Astrocyte (in vitro differentiated cells and primary cell): Measurements from ENCODE around the gene RFX7. TPM values are rescaled to one million over a fixed set of nuclear protein-coding genes. Genes with fewer than 3 reads are reported as not detected.

Source experiments
- DNase-seq: peaks from one replicate; pipeline ENCODE4 v3.0.0-alpha.2; 2010; ENCODE audit warnings: low read depth
- FAIRE-seq: peaks from 2 replicates; lab custom pipeline; 2011; peaks lifted over from hg19 to GRCh38; lab: Jason Lieb, UNC
- H2AFZ ChIP-seq: 2 replicates; pipeline ENCODE4 v1.6.0; 2012; ENCODE audit warnings: low read depth, low read length, inconsistent platforms
- H3K27ac ChIP-seq: 2 replicates; pipeline ENCODE4 v1.5.1; 2011; ENCODE audit warnings: low read depth, low read length, inconsistent platforms
- H3K27me3 ChIP-seq: 2 replicates; pipeline ENCODE4 v1.6.0; 2011; ENCODE audit warnings: low read length, inconsistent platforms; ENCODE audit not compliant: insufficient read depth
- H3K36me3 ChIP-seq: 2 replicates; pipeline ENCODE4 v1.5.1; 2011; ENCODE audit warnings: low read length, inconsistent platforms; ENCODE audit not compliant: insufficient read depth
- H3K4me1 ChIP-seq: 2 replicates; pipeline ENCODE4 v1.5.1; 2011; ENCODE audit warnings: low read length, inconsistent platforms; ENCODE audit not compliant: insufficient read depth
- H3K4me2 ChIP-seq: 2 replicates; pipeline ENCODE4 v1.6.0; 2012; ENCODE audit warnings: low read length, inconsistent platforms
- H3K4me3 ChIP-seq: 2 replicates; pipeline ENCODE4 v1.5.1; 2011; ENCODE audit warnings: low read depth, mild to moderate bottlenecking, low read length, inconsistent platforms; ENCODE audit not compliant: insufficient read depth
- H3K79me2 ChIP-seq: 2 replicates; pipeline ENCODE4 v1.6.0; 2012; ENCODE audit warnings: mild to moderate bottlenecking, low read length, inconsistent platforms; ENCODE audit not compliant: insufficient read depth
- H3K9ac ChIP-seq: 2 replicates; pipeline ENCODE4 v1.6.0; 2012; ENCODE audit warnings: mild to moderate bottlenecking, low read length, inconsistent platforms
- H3K9me3 ChIP-seq: 2 replicates; pipeline ENCODE4 v1.5.1; 2012; ENCODE audit warnings: low read depth, mild to moderate bottlenecking, low read length, inconsistent platforms; ENCODE audit not compliant: insufficient read depth
- H4K20me1 ChIP-seq: 2 replicates; pipeline ENCODE4 v1.6.0; 2012; ENCODE audit warnings: low read length, inconsistent platforms; ENCODE audit not compliant: insufficient read depth
- H3K27ac Mint-ChIP-seq: one replicate; pipeline ENCODE4 v1.8.0; 2021; ENCODE audit warnings: mild to moderate bottlenecking, mixed read lengths; ENCODE audit not compliant: unreplicated experiment
- H3K27me3 Mint-ChIP-seq: one replicate; pipeline ENCODE4 v1.8.0; 2021; ENCODE audit warnings: low read depth, mixed read lengths; ENCODE audit not compliant: unreplicated experiment
- H3K36me3 Mint-ChIP-seq: one replicate; pipeline ENCODE4 v1.8.0; 2021; ENCODE audit warnings: low read depth, mixed read lengths; ENCODE audit not compliant: unreplicated experiment
- H3K4me1 Mint-ChIP-seq: one replicate; pipeline ENCODE4 v1.8.0; 2021; ENCODE audit warnings: low read depth, mixed read lengths; ENCODE audit not compliant: unreplicated experiment
- H3K4me3 Mint-ChIP-seq: one replicate; pipeline ENCODE4 v1.8.0; 2021; ENCODE audit warnings: mild to moderate bottlenecking, moderate library complexity, mixed read lengths; ENCODE audit not compliant: unreplicated experiment
- H3K9me3 Mint-ChIP-seq: one replicate; pipeline ENCODE4 v1.8.0; 2021; ENCODE audit warnings: mild to moderate bottlenecking, mixed read lengths; ENCODE audit not compliant: unreplicated experiment
- EZH2 ChIP-seq: IDR thresholded peaks from 2 replicates; pipeline ENCODE4 v1.6.1; 2012; ENCODE audit warnings: mild to moderate bottlenecking, low read length, inconsistent platforms; ENCODE audit not compliant: insufficient read depth
- total RNA-seq: library from RNA; stranded (reverse); gene quantifications from 2 replicates; pipeline ENCODE4 v1.2.1, GENCODE V29; 2021
- TF ChIP-seq, protein P1 (sequence below): IDR thresholded peaks from 2 replicates; pipeline ENCODE4 v1.5.1; 2011; ENCODE audit warnings: low read depth, mild to moderate bottlenecking, inconsistent platforms, low read length, moderate library complexity; ENCODE audit not compliant: insufficient read depth

Gene RFX7
- total RNA-seq, 1 donor from 2014 or later = 46.3 TPM

DNA sequence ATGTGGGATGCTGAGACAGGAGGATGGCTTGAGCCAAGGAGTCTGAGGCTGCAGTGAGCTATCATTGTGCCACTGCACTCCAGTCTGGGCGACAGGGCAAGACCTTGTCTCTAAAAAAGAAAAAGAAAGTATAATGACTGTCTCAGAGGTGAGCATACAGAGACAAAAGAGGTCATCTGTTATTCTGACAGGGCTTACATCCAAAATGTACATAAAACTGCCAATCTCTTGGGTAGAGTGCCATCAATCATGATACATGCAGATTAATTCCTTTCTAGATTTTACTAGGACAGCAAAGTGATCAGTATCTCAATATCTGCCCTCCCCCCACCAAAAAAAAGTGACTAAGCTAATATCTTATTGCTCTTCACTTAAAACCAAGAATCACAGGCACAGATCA lies 41.0 kb downstream of the RFX7 start:
- no peaks in the 10 kb centered on the region for H3K9me3 Mint-ChIP-seq
- Histone ChIP-seq H3K79me2 (peaks cover 91% of the 10 kb centered on the region), H3K27ac (no peak overlapping the region), H4K20me1 (peaks cover 42% of the 10 kb centered on the region), H3K4me1 (peaks cover 10% of the 10 kb centered on the region), H3K36me3 (no peaks in the 10 kb centered on the region), H2AFZ (no peak overlapping the region), H3K9ac (no peak overlapping the region), H3K4me3 (no peak overlapping the region), H3K4me2 (no peak overlapping the region), H3K27me3 (no peaks in the 10 kb centered on the region), H3K9me3 (no peaks in the 10 kb centered on the region)
- TF ChIP-seq, protein P1, sequence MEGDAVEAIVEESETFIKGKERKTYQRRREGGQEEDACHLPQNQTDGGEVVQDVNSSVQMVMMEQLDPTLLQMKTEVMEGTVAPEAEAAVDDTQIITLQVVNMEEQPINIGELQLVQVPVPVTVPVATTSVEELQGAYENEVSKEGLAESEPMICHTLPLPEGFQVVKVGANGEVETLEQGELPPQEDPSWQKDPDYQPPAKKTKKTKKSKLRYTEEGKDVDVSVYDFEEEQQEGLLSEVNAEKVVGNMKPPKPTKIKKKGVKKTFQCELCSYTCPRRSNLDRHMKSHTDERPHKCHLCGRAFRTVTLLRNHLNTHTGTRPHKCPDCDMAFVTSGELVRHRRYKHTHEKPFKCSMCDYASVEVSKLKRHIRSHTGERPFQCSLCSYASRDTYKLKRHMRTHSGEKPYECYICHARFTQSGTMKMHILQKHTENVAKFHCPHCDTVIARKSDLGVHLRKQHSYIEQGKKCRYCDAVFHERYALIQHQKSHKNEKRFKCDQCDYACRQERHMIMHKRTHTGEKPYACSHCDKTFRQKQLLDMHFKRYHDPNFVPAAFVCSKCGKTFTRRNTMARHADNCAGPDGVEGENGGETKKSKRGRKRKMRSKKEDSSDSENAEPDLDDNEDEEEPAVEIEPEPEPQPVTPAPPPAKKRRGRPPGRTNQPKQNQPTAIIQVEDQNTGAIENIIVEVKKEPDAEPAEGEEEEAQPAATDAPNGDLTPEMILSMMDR = no peak
- no peak for TF ChIP-seq EZH2
- no peaks in the 10 kb centered on the region for H3K27me3 Mint-ChIP-seq
- H3K4me1 Mint-ChIP-seq = peaks cover 43% of the 10 kb centered on the region
- peak overlapping the region; percentile 34 for H3K4me3 Mint-ChIP-seq
- FAIRE-seq = no peak
- H3K27ac Mint-ChIP-seq = no peak overlapping the region
- H3K36me3 Mint-ChIP-seq = peaks cover 6% of the 10 kb centered on the region
- no peak for DNase-seq

DNA sequence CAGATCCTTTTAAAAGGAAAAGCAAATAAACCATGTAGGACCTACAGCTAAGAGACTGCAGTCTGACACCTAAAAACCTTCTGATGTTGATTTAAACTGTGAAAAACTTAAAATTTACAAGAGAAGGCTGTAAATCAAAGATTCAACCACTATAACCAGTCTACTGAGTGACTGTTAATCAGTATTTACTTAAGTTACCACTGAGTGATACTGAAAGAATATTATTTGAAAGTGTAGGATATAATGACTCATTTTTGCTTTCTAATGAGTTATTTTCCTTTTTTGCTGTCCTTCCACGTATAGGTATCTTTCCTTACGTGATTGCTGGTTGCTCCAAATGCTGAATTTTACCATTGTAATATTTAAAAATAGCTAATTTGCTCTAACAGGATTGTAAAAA lies 44.6 kb downstream of the RFX7 start:
- Mint-ChIP-seq H3K4me1 (peaks cover 13% of the 10 kb centered on the region), H3K27ac (no peak overlapping the region), H3K36me3 (peaks cover 5% of the 10 kb centered on the region), H3K9me3 (no peaks in the 10 kb centered on the region), H3K4me3 (no peak overlapping the region), H3K27me3 (no peaks in the 10 kb centered on the region)
- no peak for DNase-seq
- no peak for FAIRE-seq
- Histone ChIP-seq H3K36me3 (no peaks in the 10 kb centered on the region), H3K9ac (no peak overlapping the region), H3K4me3 (no peak overlapping the region), H3K4me1 (no peaks in the 10 kb centered on the region), H3K27me3 (no peaks in the 10 kb centered on the region), H4K20me1 (peaks cover 49% of the 10 kb centered on the region), H3K79me2 (peaks cover 93% of the 10 kb centered on the region), H3K9me3 (no peaks in the 10 kb centered on the region), H2AFZ (no peak overlapping the region), H3K4me2 (no peak overlapping the region), H3K27ac (no peak overlapping the region)
- no peak for TF ChIP-seq EZH2
- TF ChIP-seq, protein P1 = no peak

DNA sequence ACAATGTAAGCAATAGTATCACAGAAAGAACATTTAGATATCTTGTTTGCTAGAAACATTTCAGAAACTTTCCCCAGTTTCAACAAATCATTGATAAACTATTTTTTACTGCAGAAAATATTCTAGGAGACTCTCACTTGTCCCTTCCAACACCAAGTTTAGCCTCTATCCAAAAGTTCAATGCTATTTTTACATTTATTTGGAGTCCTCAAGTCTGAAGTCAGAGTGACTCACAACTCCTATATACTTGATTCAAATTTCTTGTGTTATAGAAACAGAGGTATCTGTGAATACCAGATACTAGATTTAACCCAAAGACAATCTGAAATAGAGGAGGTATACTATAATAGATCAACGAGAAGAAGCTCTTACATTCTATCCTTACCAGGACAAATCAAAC lies 49.6 kb downstream of the RFX7 start:
- H3K4me2 ChIP-seq = no peak overlapping the region
- peaks cover 6% of the 10 kb centered on the region for H3K36me3 Mint-ChIP-seq
- H3K27me3 Mint-ChIP-seq = no peaks in the 10 kb centered on the region
- no peak overlapping the region for H3K27ac ChIP-seq
- TF ChIP-seq, protein P1 = no peak
- no peak for TF ChIP-seq EZH2
- H3K79me2 ChIP-seq = peaks cover 93% of the 10 kb centered on the region
- no peak for DNase-seq
- H3K4me1 Mint-ChIP-seq = peaks cover 12% of the 10 kb centered on the region
- H3K9me3 Mint-ChIP-seq = no peaks in the 10 kb centered on the region
- H2AFZ ChIP-seq = no peak overlapping the region
- H3K36me3 ChIP-seq = peaks cover 2% of the 10 kb centered on the region
- no peak overlapping the region for H3K9ac ChIP-seq
- H3K4me1 ChIP-seq = no peaks in the 10 kb centered on the region
- H3K4me3 ChIP-seq = no peak overlapping the region
- no peak overlapping the region for H3K27ac Mint-ChIP-seq
- H3K4me3 Mint-ChIP-seq = no peak overlapping the region
- FAIRE-seq = no peak
- no peaks in the 10 kb centered on the region for H3K27me3 ChIP-seq
- H3K9me3 ChIP-seq = no peaks in the 10 kb centered on the region
- peaks cover 64% of the 10 kb centered on the region for H4K20me1 ChIP-seq
